Stimulated activated CD8-positive, alpha-beta memory T cell treated with anti-CD3 and anti-CD28 coated beads, Interleukin-15, amount 100 ng/mL, for 4 hours (primary cell): ENCODE measurements around the gene CHMP6.

Experiments used
- DNase-seq, 2 donors: peaks; one replicate each; pipeline ENCODE4 v3.0.0-alpha.2; 2020; ENCODE audit warnings: low read depth in 2 of 2

Gene CHMP6

DNA sequence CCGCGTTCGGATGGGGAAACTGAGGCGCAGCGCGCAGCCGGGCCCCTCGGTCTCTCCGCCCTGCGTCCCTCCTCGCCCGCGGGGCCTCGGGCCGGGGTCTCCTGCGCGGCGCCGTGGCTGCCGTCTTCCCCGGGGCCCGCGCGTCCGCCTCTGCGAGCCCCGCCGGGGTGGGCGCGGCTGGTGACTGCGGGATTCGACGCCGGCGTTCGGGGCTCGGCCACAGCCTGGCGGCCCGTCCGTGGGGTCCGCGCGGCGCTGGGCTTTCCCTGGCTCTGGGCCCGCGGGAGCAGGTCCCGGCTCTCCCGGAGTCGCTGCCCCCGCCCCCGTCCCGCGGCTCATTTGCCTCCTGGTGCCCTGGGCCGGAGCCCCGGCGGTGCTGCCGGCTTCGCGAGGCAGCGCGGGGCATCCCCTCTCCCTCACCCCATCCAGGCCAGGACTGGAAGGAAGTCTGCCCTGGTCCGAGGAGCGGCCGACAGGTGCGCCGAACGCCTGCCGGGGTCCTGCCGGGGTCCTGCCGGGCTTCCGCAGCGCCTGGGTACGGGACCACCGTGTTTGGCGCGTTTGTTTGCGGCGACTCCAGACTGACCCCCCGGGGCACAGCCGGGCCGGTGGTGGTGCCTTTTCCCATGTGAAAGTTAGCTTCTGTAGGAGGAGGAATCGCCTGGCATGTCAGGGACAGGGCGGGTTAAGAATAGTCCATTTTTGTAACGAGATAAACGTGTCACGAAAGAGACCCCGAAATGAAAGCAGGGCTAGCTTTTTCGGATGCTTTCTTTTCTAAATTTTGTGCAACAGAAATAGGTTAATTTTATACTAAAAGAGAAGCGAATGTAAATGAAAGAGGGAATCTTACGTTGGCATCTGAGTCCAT, 671 bp downstream of the CHMP6 start:
- no peak for DNase-seq

DNA sequence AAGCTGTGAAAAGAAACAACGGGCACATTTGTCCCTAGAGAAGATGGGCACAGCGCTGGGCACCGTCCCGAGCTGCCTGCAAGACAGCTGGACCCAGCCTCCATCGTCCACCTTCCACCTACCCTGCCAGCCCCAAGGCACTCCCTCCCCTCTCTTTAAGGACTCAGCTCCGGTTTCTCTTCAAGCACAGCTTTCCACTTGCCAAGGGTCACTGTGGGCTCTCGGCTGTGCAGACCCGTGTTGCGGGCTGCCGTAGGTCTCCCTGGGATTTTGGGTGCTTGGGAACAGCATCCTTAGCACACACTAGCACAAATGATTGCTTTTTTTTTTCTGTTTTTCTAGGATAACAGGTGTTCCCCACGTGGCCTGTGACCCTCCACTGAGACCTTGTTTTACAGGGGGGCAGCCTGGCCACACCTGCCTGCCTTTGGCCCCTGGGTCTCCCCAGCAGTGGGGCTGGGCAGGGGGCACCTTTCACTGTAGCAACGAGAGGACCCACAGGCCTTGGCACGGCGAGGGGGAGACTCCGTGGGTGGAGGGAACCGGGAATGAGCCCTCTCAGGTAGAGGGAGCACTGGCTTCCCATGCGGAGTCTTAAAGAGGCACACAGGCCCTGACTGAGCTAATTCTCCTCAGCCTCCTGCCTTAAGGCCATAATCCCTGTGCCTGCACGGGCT, 1.4 kb downstream of the CHMP6 start:
- no peak for DNase-seq

DNA sequence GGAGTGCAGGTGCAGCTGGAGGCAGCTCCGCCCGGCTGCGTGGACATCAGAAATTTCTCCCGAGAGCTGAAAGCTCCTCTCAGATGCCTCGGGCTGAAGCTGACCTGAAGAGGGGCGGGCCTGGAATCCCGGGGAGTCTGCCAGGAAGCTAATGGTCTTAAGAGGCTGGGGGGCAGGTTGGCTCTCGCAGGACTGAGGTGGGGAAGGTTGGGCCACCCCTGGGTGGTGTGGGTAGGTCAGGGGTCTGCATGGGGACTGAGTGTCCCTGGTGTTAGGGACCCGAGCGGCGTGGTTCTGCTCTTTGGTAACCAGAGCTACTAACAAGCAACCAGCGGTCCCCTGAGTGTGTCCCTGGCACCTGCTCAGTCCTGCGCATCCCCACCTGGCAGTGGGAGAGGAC, 3.5 kb downstream of the CHMP6 start:
- DNase-seq = no peak

DNA sequence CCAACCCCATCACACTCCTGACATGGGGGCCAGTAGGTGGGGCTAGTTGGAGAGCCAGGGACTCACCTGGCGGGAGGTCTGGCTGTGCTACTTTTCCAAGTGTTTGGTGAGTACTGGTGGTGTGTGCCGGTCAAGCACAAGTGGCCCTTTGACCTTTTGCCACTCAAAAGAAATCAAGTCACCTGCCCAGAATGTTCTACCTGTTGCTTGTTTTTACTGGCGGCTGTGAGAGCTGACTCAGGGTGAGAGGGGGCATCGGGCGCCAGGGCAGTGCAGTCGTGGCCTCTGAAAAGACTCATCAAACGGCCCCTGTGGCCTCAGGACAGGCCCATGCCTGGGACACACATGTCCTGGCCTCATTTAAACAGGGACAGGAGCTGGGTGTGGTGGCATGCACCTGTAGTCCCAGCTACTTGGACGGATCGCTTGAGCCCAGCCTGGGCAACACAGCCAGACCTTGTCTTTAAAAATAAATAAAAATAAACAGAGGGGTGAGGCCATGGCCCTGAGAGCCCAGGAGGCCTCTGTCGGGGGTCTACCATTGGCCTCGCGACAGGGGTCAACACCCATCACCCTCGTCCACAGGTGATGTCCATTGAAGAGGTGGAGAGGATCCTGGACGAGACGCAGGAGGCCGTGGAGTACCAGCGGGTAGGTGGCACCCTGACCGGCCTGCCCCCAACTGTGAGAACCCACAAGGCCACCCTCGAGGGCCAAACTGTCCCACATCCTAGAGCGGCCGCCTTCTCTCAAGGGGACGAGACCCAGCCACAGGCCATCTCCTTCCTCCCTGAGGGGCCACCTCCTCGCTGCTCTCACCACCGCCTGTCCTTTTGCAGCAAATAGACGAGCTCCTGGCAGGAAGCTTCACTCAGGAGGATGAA, 5.0 kb downstream of the CHMP6 start:
- DNase-seq = no peak

DNA sequence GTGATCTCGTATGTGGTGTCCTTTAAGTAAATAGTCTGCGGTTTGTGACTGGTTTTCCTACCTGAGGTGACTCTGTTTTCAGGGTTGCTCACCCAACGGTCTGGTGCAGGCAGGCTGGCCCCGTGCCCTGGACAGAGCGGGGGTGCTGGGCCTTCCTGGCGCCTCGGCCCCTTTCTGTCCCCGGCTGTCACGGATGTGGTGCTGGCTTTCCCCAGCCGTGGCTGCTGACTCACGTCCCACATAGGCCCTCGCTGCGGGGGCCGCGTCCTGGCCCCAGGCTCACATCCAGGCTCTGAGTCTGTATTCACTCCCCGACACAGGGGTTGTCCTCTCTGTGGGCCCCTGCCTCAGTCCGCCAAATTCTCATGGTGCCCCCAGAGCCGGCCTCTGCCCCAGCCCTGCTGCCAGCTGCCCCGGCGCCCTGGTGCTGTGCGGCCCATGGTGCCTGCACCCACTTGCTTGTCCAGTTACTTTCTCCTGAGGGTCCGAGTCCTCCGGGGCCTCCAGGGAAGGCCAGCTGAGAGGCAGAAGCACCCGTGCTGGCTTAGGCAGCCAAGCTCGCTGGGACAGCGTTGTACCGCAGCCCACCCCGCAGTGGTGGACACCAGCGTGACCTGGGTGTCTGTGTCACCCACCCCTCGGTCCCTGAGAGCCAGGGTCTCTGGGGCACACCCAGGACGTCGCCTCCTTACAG, 5.9 kb downstream of the CHMP6 start:
- DNase-seq = no peak

DNA sequence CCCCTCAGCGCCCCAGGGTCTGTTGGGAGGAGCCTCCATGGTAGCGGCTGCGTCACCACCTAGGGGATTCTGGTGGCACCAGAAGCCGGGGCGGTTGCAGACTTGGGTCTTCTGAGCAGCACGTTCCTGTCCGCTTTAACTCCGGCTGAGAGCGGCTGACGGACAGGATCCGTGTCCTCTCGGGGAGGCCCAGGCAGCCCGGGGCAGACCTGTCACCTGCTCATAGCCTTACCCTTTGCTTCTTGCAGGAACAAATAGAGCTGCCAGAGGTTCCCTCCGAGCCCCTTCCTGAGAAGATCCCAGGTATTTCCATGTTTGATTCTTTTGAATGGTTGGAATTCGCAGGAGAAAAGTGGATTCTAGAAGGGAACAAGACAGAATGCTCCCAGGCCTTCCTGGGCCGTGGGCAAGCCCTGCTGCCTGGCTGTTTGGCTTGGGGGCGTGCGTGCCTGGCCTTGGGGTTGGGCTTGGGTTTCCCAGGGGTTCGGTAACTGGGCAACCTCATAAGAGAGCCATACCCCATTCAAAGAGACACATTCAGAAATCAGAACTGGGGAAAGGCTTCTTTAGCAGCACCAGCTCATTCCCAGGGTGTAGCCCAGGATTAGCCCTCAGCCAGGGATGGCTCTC, 6.6 kb downstream of the CHMP6 start:
- DNase-seq = no peak

DNA sequence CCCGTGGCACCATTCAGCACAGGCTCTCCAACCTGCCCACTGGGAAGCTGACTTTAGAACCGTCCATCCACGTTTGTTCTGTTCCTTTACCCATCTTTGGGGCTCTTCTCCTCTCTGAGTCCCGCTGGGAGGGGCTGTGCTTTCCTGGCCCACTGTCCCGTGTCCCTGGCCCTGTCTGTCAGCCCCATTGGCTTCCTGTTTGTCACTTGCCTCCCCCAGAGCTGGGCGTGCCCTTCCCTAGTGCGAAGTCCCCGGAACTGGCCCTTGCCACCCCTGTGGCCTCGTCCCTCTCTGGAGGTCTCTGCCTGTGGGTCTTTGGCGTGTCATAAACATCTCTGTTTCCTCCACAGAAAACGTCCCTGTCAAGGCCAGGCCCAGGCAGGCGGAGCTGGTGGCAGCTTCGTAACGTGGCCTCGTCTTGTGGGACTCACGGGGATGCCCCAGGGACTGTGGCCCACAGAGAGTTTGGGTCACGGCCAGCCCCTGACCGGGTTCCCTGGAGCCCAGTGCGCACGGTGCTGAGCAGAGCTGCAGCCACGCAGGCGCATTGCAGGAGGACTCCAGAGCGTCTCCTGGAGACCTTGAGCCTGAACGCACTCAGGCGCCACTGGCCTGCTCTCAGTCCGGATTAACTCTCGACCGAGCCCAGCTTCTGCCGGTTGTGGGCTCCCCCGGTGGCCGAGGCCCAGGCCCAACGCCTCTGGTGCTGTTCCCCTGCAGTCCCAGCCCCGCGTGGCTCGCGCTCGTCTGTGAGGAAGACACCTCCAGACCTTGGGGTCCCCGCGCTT, 7.3 kb downstream of the CHMP6 start:
- DNase-seq = no peak

DNA sequence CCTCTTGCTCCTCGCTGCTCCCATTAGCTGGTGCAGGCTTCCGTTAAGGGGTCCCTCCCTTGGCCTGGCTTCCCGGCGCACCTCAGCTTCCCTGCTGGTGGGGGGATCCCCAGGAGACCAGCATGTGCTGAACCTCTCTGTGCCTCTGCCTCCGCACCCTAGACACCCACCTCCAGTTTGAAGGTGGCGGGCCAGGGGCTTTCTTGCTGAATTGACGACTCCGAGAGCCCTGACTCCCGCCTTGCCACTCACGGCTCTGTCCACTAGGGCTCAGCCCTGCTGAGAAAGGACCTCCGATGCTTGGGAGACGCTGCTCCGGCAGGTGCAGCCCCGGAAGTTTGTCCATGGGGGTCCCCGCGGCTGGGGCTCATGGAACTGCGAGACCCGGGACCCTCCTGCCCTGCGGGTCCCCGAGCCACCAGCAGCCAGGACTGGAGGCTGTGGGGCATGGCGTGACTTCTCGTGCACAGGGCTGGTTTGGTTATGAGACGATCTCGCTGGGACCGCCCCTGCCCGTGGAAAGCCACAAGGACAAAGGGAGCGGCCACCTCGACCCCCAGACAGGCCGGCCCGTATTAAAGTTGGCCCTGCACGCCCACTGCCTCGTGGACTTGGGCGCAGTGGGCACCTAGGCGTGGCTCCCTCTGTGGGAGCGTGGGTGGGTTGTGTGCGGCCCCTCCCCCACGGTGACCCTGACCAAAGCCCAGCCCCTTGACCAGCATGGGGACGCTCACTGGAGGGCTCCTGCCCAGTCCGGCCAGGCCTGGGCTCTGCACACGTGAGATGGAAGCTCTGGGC, 8.1 kb downstream of the CHMP6 start:
- DNase-seq = no peak

DNA sequence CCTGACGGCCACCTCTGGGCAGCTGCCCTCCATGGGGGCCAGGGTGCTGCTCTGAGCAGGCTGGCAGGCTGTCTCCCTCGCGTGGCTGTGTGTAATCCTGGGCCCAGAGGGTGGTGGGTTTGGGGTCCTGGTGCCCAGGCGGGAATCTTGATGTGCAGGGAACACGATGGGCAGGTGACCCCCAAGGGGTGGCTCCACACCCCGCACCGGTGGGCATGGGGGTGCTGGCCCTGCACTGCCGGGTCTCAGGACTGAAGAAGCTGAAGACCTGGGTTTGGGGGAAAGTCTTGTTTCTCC, 8.6 kb downstream of the CHMP6 start:
- no peak for DNase-seq

DNA sequence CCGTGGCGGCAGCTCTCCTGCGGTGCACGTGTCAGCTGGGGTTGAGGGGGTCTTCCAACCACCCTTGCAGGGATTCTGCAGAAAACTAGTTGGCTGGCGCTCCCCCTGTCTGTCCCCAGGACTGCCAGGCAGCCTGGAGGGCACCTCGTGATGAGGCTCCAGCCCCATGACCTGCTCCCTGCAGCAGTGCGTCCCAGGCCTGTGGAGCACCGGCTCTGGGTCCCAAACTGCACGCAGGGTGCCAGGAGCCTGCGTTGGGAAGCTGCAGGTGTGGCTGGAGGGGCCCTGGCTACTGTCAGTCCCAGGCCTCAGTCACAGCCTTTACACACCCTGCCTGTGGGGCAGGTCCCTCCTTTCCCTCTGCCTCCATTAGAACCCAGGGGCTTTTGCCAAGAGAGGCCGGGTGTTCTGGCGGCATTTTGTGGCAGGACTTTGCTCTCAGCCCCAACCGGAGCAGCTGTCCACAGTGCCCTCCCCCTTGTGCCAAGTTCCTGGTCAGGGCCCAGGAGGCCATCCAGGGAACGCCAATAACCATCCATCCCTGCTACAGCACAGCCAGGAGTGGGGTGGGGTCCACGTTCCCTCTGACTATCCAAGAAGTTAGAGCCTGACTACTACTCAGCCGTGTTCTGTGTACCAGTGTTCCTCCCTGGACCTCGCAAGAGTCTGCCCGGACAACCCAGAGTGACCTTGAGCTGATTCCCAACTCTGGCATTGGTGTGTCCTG, 9.2 kb downstream of the CHMP6 start:
- no peak for DNase-seq

DNA sequence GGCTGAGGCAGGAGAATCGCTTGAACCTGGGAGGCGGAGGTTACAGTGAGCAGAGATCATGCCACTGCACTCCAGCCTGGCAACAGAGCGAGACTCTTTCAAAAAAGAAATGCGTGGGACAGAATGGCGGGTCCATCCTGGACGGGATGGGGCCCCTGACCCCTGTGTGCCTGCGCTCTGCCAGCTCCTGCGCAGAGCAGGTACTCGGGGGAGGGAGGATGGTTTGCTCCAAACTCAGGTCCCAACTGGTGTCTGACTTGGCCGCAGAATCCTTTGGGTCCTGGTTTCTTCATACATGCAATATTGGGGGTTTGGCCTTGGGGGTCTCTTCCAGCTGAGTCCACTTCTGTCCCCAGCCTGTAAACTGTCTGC, 10.4 kb downstream of the CHMP6 start:
- no peak for DNase-seq

DNA sequence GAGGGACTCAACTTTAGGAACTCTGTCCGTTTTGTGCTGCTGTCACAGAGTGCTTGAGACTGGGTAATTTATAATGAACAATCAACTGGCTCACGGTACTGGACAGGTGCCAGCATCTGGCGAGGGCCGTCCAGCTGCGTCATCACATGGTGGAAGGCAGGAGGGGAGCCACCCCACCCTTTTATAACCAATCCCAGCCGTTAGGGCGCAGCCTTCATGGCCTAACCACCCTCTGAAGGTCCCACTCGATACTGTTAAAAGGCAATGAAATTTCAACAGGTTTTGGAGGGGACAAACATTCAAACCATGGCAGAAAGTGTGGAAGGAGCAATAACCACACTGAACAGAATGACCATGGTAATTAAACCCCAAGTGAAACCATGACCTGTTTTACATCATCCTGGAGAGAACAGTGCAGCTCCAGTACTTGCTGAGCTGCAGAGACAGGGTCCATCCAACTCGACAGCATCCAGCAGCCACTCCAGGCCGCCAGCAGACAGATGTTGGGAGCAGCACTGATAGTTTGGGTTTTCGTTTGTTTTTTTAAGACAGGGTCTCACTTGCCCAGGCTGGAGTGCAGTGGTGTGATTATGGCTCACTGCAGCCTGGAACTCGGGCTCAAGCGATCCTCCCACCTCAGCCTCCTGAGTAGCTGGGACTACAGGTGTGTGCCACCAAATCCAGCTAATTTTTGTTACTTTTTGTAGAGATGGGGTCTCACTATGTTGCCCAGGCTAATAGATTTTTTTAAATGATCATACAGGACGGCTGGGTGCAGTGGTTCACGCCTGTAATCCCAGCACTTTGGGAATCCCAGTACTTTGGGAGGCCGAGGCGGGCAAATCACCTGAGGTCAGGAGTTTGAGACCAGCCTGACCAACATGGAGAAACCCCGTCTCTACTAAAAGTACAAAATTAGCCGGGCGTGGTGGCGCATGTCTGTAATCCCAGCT, 11.0 kb downstream of the CHMP6 start:
- no peak for DNase-seq

DNA sequence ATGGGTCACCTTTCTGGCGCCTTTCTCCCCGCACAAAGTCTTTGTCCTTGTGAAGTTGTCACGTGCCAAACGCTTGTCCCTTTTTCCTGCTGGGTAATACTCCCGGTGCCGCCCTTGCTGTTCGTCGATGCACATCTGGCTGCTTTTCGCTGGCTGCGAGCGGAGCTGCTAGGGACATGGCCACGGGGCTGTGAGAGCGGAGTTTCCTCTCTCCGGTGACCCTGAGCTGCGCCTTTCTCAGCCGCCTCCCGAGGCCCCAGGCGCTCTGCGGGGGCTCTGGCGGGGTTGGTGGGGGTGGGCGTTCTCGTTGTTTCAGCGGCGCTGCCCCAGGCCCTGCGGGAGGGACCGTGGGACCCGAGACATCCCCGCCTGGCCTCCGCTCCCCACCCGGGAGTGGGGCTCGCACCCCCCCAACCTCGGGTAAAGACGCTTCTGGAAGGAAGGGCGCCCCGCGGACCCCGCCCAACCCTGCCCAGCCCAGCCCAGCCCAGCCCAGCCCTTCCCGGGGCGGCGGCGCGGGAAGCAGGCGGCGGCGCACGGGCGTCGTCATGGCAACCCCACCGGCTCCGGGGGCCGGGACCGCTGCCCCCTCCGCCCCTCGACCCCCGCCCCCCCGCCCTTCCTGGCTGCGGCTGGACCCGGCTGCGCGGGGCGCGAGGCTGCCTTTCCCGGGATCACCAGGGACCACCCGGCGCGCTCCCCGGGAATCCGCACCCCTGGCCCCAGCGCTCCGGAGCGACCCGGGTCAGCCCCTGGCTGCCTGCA, 12.3 kb downstream of the CHMP6 start:
- DNase-seq = no peak

DNA sequence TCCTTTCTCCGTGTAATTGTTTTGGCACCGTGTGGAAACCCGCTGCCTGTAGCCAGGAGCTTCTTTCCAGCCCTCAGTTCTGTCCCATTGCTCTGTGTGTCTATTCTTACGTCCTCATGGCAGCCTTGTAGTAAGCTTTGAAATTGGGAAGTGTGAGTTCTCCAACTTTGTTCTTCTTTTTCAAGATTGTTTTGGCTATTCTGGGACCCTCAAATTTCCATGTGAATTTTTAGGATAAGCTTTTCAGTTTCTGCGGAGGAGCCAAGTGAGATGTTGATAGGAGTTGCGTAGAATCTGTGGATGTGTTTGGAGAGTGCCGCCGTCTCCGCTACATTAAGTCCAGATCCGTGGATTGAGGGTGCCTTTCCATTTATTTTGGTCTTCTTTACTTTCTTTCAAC, 15.2 kb downstream of the CHMP6 start:
- DNase-seq = no peak

DNA sequence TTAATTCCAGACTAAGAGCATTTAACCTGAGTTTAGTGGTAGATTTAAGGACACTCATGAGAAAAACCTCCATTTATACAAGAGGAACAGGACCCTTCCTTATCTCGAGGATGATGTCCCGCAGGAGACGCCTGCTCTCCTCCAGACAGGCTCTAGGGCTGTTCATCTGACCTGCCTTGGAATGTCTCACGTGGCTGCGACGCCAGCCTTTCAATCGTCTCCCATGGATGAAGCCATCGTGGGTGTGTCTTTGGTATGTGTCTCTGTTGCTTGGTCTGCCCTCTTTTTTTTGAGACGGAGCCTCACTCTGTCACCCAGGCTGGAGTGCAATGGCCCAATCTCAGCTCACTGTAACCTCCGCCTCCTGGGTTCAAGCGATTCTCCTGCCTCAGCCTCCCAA, 16.5 kb downstream of the CHMP6 start:
- DNase-seq = no peak

DNA sequence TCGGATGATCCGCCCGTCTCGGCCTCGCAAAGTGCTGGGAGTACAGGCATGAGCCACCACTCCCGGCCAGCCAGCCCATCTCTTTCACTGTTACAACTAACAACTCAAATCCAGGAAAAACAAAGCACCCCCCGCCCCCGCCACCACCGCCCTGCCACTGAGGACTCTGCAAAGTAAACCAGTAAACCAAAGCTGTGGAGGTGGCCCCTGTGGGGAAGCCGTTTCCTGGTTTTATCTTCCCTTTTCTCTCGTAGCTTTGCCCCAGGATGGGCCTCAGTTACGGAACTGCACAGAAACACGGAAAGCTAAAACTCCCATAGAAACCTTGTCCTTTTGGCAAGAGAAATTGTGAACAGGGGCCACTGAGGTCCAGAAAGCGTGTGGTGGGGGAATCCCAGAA, 17.5 kb downstream of the CHMP6 start:
- no peak for DNase-seq

DNA sequence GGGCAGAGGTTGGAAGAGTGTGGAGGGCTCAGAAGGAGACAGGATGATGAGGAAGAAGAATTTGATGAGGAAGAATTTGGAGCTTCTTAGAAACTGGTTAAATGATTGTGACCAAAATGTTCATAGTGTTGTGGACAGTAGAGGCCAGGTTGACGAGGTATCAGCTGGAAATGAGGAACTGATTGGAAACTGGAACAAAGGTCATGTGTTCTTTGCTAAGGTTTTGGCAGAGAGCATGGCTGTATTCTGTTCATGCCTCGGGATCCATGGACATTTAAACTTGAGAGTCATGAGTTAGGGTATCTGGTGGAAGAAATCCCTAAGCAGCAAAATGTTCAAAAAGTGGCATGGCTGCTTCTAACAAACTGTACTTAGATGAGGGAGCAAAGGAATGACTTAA, 19.3 kb downstream of the CHMP6 start:
- DNase-seq = no peak
